ENCODE data around the gene G6PC3.
"Not testable (repeated sequence)": the region's sequence is repeated elsewhere in the genome, so short reads cannot be mapped to it uniquely, and the experiment has no call there.

Gene G6PC3

DNA sequence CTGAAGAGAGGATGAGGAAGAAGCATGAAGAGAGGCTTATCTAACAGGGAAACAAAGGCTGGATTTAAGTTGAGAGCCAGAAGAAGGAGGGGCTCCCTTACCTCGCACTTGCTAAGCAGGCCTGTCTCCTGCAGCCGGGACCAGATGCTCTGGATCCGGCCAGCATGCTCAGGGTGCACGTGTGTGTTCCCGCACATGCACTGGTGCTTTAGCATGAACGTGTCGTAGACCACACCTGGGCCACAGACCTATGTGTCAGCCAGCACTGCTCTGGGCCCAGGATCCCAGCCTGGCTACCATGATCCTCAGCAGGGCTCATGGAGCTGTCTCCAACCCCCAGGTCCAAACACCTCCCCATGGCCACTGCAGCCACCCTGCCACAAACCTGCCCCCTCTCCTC lies 14.4 kb downstream of the G6PC3 start:
- no peak for DNase-seq

- no peak for DNase-seq
Observed at GRCh38 chr17:44085908-44086307, 15.4 kb downstream of the G6PC3 start.

DNA sequence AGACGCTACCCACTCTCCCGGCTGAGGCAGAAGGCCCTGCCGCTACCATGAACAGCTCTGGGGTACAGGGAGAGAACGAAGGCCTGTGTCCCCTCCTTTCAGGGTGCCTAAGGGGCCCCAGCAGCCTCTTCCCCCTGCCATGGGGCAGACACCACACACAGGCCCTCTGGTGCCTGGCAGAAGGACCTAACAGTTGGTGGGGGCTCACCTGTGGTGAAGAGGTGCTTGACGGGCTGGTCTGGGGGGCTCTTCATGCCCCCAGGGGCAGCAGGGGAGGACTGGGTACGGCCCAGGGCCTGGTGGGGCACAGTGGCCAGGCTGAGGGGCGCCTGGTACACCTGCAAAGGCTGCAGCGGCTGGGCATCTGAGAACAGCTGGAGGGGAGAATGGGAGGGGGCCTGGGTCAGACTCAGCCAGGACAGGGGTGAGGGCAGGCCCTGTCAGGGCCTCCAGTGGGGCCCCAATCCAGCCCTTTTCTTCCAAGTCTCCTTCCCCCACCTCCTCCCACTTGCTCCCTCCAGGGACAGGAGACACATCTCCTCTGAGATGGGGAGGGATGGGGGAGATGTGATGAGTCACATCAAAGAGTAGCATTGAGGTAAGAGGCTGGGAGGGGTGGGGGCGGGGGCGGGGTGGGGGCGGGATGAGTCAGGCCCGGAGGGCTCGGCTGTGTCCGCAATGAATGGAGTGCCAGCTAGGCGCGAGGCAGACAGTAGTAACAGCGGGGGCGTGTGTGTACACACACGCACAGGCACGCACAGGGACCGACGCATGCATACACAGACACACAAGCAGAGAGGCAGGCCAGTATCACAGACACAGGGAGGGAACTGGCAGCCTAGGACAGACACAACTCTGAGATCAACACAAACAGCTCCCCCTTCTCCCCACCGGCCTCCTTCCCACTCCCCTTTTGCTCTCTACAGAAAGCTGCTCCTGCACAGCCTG lies 16.1 kb downstream of the G6PC3 start:
- DNase-seq: no peak

GRCh38 chr17:44087319-44087718 lies 16.8 kb downstream of the G6PC3 start:
- no peak for DNase-seq

DNA sequence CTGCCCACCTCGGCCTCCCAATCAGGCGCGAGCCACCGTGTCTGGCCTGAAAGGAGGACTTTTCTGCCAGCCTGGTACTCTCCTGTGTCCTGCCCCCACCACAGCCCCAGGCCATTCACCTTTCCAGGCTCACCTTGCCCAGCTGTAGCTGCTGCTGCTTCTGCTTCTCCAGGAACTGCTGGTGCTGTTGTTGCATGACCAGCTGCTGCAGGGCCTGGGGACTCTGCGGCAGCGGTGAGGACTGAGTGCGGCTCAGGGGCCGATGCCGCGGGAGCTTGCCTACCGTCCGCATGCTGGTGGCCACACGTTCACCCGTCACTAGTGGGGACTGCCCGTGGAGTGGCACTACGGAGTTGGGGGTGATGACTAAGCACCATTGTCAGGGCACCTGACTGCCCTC lies 17.7 kb downstream of the G6PC3 start:
- DNase-seq: no peak

DNA sequence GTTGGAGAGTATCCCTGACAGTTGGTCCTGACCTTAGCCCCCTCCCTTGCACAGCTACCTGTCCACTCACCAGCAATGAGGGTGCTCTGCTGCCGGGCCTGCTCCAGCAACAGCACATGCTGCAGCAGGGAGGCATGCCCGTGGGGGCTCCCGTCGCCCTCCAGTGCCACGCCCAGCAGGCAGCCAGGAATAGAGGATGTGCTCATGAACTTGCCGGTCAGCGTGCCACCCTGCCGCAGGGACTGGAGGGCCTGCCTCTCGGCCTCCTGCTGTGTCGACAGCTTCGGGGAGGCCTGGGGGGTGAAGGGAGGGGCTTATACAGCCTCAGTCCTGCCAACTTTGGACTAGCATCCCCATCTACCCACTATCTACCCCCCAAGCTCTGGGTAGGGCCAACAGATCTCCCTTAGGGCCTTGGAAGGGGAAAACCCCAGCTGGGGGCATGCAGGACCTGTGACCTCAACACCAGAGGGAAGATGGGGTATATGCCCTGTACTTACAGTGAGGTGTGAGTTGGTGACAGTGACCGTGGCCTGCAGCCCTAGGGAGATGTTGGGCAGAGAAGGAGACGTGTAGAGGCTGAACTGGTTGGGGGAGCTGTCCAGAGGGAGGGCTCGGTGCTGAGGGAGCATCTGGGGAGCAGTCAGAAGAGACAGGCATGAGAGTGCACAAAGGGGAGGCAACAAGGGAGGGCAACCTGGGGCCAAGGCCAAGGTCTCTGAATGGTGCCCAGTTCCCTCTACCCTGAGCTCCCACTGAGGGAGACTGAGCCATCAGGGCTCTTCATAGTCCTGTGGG lies 20.9 kb downstream of the G6PC3 start:
- no peak for DNase-seq

GRCh38 chr17:44092051-44092450 lies 21.5 kb downstream of the G6PC3 start:
- DNase-seq: no peak

DNA sequence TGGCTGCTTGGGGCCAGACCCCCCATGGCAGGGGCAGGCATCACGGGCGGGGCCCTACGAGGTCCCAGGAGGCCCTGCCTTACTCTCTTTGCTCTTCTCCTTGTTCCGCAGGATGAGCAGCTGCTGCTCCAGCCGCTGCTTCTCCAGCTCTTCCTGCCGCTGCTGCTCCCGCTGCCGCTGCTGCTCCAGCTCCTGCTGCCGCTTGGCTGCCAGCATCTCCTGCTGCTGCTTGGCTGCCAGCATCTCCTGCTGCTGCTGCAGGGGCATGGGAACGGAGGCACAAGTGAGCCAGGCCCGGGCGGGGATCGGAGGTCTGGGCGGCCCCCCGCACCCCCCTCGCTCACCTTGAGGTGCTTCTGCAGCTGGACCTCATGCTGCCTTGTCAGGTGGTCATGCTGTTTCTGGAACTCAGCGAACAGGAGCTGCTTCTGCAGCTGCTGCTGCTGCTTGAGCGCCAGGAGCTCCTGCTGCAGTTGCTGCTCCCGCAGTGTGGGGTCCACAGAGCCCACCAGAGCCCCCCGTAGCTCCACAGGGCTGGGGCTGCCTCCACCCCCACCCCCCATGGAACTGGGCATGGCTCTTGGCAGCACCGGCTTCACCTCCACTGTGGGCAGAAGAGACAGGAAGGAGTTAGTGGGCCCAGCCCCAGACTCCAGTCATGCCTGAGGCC lies 22.8 kb downstream of the G6PC3 start:
- no peak for DNase-seq

GRCh38 chr17:44094701-44095387 lies 24.3 kb downstream of the G6PC3 start:
- DNase-seq: no peak

DNA sequence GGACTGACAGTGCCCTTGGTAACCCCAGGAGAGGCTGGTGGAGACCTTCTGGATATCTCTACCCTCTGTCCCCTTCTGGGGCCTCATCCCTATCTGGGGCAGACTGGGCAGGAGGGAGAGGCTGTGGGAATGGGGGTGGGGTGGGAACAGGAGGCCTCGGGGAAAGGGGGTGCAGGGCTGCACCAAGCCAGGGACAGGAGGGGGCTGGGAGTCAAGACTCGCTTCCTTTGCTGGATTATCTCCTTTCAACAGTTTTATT lies 24.8 kb downstream of the G6PC3 start:
- no peak for DNase-seq

GRCh38 chr17:44095647-44096496 lies 25.3 kb downstream of the G6PC3 start:
- peak; percentile 61 for DNase-seq

DNA sequence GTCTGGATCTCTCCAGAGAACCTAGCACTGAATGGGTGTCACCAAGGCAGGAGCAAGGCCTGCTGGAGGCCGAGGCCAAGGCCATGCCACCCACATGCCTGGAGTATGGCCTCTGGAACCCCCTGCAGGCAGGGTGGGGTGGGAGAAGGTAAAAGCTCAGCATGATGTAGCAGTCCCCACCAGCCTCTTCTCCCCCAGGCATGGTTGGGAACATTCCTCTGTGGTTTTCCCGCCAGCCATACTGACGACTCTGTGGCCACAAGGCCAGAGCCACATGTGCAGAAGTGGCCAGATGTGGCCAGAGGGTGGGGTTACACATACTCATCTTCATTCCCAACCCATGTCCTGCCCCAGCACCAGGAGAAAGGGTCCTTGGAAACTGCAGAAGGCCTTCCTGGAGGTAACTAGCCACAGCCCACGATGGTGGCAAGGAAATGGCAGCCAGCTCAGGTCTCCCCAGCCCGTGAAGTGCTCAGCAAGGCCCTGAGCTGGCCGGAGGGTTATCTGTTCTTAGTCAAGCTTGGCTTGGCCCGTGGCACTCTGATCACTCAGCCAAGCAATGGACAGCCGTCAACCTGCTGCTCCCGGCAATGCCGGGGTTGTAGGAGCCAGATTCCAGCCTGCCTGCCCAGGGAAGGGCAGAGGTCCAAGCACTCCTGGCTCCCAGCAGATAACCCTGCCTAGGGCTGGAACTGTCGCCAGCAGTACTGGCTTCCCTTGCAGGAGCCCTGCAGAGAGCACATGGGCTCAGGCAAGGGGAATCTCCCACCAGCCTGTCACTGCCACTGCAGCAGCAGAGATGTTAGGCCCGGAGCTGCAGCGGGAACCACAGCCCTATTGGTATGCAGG lies 26.8 kb downstream of the G6PC3 start:
- no peak for DNase-seq

DNA sequence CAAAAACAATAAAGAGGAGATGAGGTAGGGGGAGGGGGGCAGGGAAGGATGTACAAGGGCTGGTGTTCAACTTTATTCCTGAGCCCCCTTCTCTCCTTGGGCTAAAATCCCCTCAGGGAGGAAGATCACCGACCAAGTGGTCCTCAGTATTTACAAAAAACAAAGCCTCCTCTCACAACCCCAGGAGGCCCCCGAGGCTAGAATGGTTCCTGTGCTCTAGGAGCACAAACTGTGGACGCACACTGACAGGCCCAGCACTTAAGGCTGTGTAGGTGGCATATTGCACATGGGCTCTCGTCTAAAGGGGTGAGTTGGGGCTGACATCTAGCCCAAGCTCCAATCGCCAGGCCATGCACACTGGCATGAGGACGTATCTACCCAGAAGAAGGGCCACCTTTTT lies 31.3 kb downstream of the G6PC3 start:
- not testable (repeated sequence) for DNase-seq

GRCh38 chr17:44102849-44103622 lies 32.5 kb downstream of the G6PC3 start:
- DNase-seq: no peak

DNA sequence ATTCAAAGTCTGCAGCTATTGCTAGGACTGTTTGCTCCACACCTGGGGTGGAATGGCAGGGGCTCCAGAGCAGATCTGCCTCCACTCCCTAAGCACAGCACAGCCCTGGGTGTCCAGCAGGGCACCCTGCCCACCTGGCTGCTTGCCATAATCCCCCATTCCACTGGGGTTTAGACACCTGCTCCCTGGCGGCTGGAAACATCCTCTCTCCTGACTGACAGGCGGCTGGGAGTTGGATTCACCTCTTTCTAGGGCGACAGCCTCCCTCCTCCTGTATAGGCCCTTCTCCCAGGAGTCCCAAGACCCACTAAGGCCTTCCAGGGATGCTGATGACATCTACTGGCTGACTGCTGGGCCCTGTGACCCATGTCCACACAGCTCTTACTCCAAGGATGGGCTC lies 34.9 kb downstream of the G6PC3 start:
- DNase-seq: no peak

DNA sequence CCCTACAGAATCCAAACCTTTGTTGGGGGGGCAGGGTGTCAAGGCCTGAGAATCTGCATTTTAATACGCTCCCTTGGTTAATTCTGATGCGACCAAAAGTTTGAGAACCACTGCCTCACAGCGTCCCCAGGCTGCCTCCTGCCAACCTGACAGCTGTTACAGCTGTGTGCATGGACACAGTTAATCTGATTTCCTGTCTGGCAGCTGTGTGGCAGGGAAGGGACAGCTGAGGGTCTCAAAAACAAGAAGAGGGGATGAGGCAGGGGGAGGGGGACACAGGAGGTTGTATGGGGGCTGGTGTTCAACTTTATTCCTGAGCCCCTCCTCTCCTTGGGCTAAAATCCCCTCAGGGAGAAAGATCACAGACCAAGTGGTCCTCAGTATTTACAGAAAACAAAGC lies 35.4 kb downstream of the G6PC3 start:
- no peak for DNase-seq

DNA sequence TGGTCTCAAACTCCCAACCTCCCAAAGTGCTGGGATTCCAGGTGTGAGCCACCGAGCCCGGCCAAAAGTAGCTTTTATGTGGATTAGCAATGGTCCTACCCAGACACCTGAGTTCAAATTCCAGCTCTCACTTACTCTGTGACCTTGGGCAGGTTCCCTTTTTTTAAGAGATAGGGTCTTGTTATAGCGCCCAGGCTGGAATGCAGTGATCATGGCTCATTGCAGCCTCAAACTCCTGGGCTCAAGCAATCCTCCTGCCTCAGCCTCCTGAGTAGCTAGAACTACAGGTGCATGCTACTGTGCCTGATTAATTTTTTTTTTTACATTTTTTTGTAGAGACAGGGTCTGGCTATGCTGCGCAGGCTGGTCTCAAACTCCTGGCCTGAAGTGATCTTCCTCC lies 36.3 kb downstream of the G6PC3 start:
- DNase-seq: no peak

GRCh38 chr17:44108440-44109311 lies 38.1 kb downstream of the G6PC3 start:
- DNase-seq: no peak

DNA sequence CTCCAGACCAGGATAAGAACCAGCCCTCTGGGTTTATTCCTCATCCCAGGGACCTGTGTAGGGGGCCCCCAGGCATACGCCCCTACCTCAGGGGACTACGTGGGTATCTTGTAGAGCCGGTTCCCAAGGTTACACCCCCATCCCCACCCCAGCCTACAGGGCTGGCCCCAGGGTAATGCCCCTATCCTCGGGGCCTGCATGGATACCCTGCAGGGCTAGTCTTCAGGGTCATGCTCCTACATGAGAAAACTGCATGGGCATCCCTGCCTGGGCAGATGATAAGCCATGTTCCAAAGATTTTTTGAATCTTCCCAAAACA lies 38.7 kb downstream of the G6PC3 start:
- no peak for DNase-seq

Measured in NCI-H526 treated with DMSO at 0.1 percent for 48 hours (cell line).